Measurements from ENCODE around the gene CASZ1. TPM values are rescaled to one million over a fixed set of nuclear protein-coding genes. Genes with fewer than 3 reads are reported as not detected.
A peak's percentile ranks its signal among the peaks of the same experiment; 100 is the strongest.

CASZ1 gene
- total and polyA plus RNA-seq, 9 of the 15 experiments (the other 6 are each of a cell fraction or from before 2014, with no cell fraction given), result 0.01 to 4.0 (median 0.76) TPM; not detected in 1

DNA sequence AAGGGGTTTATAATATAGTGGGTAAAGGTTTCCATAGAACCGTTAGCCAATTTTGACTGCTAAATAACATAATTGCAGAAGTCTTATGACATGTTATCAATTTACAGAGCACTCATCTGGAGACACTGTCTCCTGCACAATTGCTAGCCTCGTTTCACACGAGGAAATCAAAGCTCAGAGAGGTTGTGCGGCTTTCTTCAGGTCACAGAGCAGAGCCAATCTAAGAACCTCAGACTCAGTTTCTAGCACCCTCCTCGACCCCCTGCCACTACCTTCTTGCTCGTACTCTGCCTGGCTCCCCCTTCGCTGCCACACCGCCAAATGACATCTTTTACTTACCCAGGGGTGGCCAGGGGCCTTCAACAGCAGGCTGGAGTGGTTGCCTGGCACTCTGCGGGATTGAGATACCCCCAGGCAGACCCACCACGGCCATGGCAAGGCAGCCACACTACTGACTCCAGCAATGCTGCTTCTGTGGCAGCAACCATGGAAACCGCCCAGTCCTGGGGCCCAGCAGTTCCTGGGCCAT lies 16.0 kb upstream of the CASZ1 start:
- in situ Hi-C loops (cut with MboI), result no loop called here
- POLR2A ChIA-PET, result no interaction called here
- no peak for ATAC-seq
- Histone ChIP-seq H3K9ac (ENCODE audit: insufficient read depth in 1 of 2, low read depth in 2 of 2, low read length in 2 of 2) (no peak overlapping the region), H3K27me3 (ENCODE audit: control insufficient read depth in 2 of 2, insufficient read depth in 2 of 2, low read length in 2 of 2) (peaks cover 61 to 96% of the 10 kb centered on the region in 2 experiments), H4K20me1 (replicated peaks; ENCODE audit: control insufficient read depth, insufficient read depth, low read length) (peaks cover 13% of the 10 kb centered on the region), H3K79me2 (ENCODE audit: control insufficient read depth, insufficient read depth, low read length) (no peaks in the 10 kb centered on the region), H3K4me1 (replicated peaks in 1 of 2; ENCODE audit: control insufficient read depth in 2 of 2, insufficient read depth in 2 of 2, low read length in 2 of 2) (peaks cover 0 to 5% of the 10 kb centered on the region in 2 experiments; a peak in 1 of 5 replicates), H3K36me3 (ENCODE audit: control insufficient read depth, insufficient read depth, low read length) (no peaks in the 10 kb centered on the region), H3K9me3 (replicated peaks; ENCODE audit: control insufficient read depth, insufficient read depth, low read depth, low read length) (no peaks in the 10 kb centered on the region), H3K27ac (ENCODE audit: extremely low read depth, low read depth, low read length) (no peak overlapping the region), H2AFZ (ENCODE audit: low read depth, low read length) (no peak overlapping the region), H3K4me3 (no peak overlapping the region), H3K4me2 (ENCODE audit: insufficient read depth, low read length) (no peak overlapping the region), H3K9me1 (ENCODE audit: control insufficient read depth, insufficient read depth, low read length) (no peaks in the 10 kb centered on the region)
- BruUV-seq (replicated peaks), result no TSS peak
- under 1% methylated on average over 11 of the region's 11 CpGs for WGBS (ENCODE audit: insufficient coverage, low coverage, missing lambda C conversion rate)
- intact Hi-C loops (cut with micrococcal nuclease), result no loop called here
- TF ChIP-seq, protein P1, sequence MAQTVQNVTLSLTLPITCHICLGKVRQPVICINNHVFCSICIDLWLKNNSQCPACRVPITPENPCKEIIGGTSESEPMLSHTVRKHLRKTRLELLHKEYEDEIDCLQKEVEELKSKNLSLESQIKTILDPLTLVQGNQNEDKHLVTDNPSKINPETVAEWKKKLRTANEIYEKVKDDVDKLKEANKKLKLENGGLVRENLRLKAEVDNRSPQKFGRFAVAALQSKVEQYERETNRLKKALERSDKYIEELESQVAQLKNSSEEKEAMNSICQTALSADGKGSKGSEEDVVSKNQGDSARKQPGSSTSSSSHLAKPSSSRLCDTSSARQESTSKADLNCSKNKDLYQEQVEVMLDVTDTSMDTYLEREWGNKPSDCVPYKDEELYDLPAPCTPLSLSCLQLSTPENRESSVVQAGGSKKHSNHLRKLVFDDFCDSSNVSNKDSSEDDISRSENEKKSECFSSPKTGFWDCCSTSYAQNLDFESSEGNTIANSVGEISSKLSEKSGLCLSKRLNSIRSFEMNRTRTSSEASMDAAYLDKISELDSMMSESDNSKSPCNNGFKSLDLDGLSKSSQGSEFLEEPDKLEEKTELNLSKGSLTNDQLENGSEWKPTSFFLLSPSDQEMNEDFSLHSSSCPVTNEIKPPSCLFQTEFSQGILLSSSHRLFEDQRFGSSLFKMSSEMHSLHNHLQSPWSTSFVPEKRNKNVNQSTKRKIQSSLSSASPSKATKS (CRISPR knock-in tag; IDR thresholded peaks at IDR 0.05), result no peak
- TF ChIP-seq ZFP36 (IDR thresholded peaks at IDR 0.05; ENCODE audit: low read depth, low read length, partially characterized antibody), result peak; percentile 53
- DNase-seq (ENCODE audit: extremely low read depth in 1 of 4, low spot score in 3 of 4), result no peak
- CTCF ChIA-PET (ENCODE audit: low intra/inter-chr PET ratio), result no interaction called here
- no peak for FAIRE-seq

DNA sequence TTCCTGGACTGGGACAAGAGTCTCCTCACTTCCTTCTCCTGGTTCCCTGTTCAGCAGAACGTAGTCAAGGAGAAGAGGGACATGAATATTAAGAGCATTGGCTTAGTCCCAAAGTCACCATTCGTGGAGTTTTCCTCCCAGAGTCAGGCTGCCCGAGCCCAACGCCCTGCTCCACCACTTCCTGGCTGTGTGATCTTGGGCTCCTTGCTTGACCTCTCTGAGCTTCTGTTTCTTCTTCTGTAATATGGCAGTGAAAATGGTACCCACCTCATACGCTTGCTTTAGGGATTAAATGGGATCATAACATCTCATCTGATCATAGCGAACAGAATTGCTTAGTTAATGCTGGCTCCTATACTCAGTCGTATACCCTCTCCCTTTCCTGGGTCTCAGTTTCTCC lies 12.0 kb upstream of the CASZ1 start:
- in situ Hi-C loops (cut with MboI) (no loop called here), intact Hi-C loops (cut with micrococcal nuclease) (no loop called here)
- Histone ChIP-seq H3K4me3 (no peak overlapping the region), H3K4me2 (ENCODE audit: insufficient read depth, low read length) (no peak overlapping the region), H3K4me1 (replicated peaks in 1 of 2; ENCODE audit: control insufficient read depth in 2 of 2, insufficient read depth in 2 of 2, low read length in 2 of 2) (peaks cover 0 to 7% of the 10 kb centered on the region in 2 experiments; a peak in 1 of 5 replicates), H2AFZ (ENCODE audit: low read depth, low read length) (no peak overlapping the region), H3K79me2 (ENCODE audit: control insufficient read depth, insufficient read depth, low read length) (no peaks in the 10 kb centered on the region), H3K9ac (ENCODE audit: insufficient read depth in 1 of 2, low read depth in 2 of 2, low read length in 2 of 2) (no peak overlapping the region), H3K9me1 (ENCODE audit: control insufficient read depth, insufficient read depth, low read length) (no peaks in the 10 kb centered on the region), H3K27me3 (ENCODE audit: control insufficient read depth in 2 of 2, insufficient read depth in 2 of 2, low read length in 2 of 2) (peaks cover 58 to 92% of the 10 kb centered on the region in 2 experiments), H4K20me1 (replicated peaks; ENCODE audit: control insufficient read depth, insufficient read depth, low read length) (no peaks in the 10 kb centered on the region; the same call in 1 of the 2 replicates), H3K27ac (ENCODE audit: extremely low read depth, low read depth, low read length) (no peak overlapping the region), H3K9me3 (replicated peaks; ENCODE audit: control insufficient read depth, insufficient read depth, low read depth, low read length) (no peaks in the 10 kb centered on the region), H3K36me3 (ENCODE audit: control insufficient read depth, insufficient read depth, low read length) (no peaks in the 10 kb centered on the region)
- ChIA-PET POLR2A (interaction anchor here (0.6 kb wide), 1 partner anchor 11 kb away, joined by 5 read pairs; no protein-coding TSS in a partner anchor), CTCF (ENCODE audit: low intra/inter-chr PET ratio) (no interaction called here)
- no TSS peak for BruUV-seq (replicated peaks)
- no peak for DNase-seq (ENCODE audit: extremely low read depth in 1 of 4, low spot score in 3 of 4)
- ATAC-seq, result no peak
- 0% methylated on average over 7 of the region's 7 CpGs for WGBS (ENCODE audit: insufficient coverage, low coverage, missing lambda C conversion rate)
- no peak for FAIRE-seq
- TF ChIP-seq WHSC1 (IDR thresholded peaks at IDR 0.05; ENCODE audit: low read length), result no peak
- TF ChIP-seq POLR2AphosphoS5 (IDR thresholded peaks at IDR 0.05; ENCODE audit: control insufficient read depth, insufficient read depth, low read depth, low read length), result no peak
- TF ChIP-seq ZNF696 (CRISPR knock-in tag; conservative IDR thresholded peaks at IDR 0.05), result no peak
- TF ChIP-seq LEF1 (IDR thresholded peaks at IDR 0.05), result no peak
- TF ChIP-seq, protein P2, sequence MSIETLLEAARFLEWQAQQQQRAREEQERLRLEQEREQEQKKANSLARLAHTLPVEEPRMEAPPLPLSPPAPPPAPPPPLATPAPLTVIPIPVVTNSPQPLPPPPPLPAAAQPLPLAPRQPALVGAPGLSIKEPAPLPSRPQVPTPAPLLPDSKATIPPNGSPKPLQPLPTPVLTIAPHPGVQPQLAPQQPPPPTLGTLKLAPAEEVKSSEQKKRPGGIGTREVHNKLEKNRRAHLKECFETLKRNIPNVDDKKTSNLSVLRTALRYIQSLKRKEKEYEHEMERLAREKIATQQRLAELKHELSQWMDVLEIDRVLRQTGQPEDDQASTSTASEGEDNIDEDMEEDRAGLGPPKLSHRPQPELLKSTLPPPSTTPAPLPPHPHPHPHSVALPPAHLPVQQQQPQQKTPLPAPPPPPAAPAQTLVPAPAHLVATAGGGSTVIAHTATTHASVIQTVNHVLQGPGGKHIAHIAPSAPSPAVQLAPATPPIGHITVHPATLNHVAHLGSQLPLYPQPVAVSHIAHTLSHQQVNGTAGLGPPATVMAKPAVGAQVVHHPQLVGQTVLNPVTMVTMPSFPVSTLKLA (conservative IDR thresholded peaks at IDR 0.05), result no peak
- TF ChIP-seq RBM34 (IDR thresholded peaks at IDR 0.05; ENCODE audit: borderline replicate concordance, insufficient read depth, low read length), result no peak
- TF ChIP-seq KHSRP (IDR thresholded peaks at IDR 0.05), result no peak
- peak; percentile 91 for TF ChIP-seq RBM25 (IDR thresholded peaks at IDR 0.05; ENCODE audit: low read depth, low read length, severe bottlenecking)
- TF ChIP-seq BCOR (IDR thresholded peaks at IDR 0.05), result 0 out of 2 replicates have a peak, but pooled peaks have one; percentile 43
- TF ChIP-seq KLF1 (tag; IDR thresholded peaks at IDR 0.05), result no peak
- TF ChIP-seq ETV1 (tag; conservative IDR thresholded peaks at IDR 0.05; ENCODE audit: low read depth), result 0 out of 2 replicates have a peak, but pooled peaks have one; percentile 44
- peak; percentile 82 for TF ChIP-seq ZFP36 (IDR thresholded peaks at IDR 0.05; ENCODE audit: low read depth, low read length, partially characterized antibody)
